Ramos (cell line): Measurements from ENCODE around the gene PCBD1.

Experiments
- in situ Hi-C: fragments of 300-500 bp; cut with MboI; formaldehyde crosslinking; loops from one replicate; pipeline ENCODE4 v1.14.3; 2022; ENCODE audit warnings: low sequenced_read_pairs; ENCODE audit not compliant: unreplicated experiment

PCBD1 gene

GRCh38 chr10:70887804-70888800 lies at the start of gene PCBD1:
Gene PCBD1, minus strand, starts transcription at chr10:70888565. Its CDS starts 32 bp downstream, at chr10:70888533.
- in situ Hi-C loops: loop anchor here (10.0 kb wide), 1 partner anchor 443 kb away; the partner anchor contains the start of gene NODAL

GRCh38 chr10:70937661-70938060 lies 49.3 kb upstream of the PCBD1 start:
- in situ Hi-C loops: no loop called here

GRCh38 chr10:70936111-70936510 lies 47.7 kb upstream of the PCBD1 start:
- in situ Hi-C loops: no loop called here

GRCh38 chr10:70935631-70936030 lies 47.3 kb upstream of the PCBD1 start:
- in situ Hi-C loops: no loop called here

GRCh38 chr10:70935125-70935625 lies 46.8 kb upstream of the PCBD1 start:
- in situ Hi-C loops: no loop called here

GRCh38 chr10:70934701-70935100 lies 46.3 kb upstream of the PCBD1 start:
- in situ Hi-C loops: no loop called here

GRCh38 chr10:70932392-70933196 lies 44.2 kb upstream of the PCBD1 start:
- in situ Hi-C loops: no loop called here

- in situ Hi-C loops: no loop called here
These were observed 42.9 kb upstream of the PCBD1 start for GRCh38 chr10:70931168-70931815.

GRCh38 chr10:70930263-70931000 lies 42.1 kb upstream of the PCBD1 start:
- in situ Hi-C loops: no loop called here

- in situ Hi-C loops: loop anchor here (10.0 kb wide), 1 partner anchor 287 kb away; the partner anchor contains the start of gene UNC5B
These were observed 39.8 kb upstream of the PCBD1 start for GRCh38 chr10:70928140-70928539.

GRCh38 chr10:70927189-70927943 lies 39.0 kb upstream of the PCBD1 start:
- in situ Hi-C loops: loop anchor here (10.0 kb wide), 1 partner anchor 287 kb away; the partner anchor contains the start of gene UNC5B

GRCh38 chr10:70926226-70927000 lies 38.0 kb upstream of the PCBD1 start:
- in situ Hi-C loops: loop anchor here (10.0 kb wide), 1 partner anchor 288 kb away; the partner anchor contains the start of gene UNC5B

- in situ Hi-C loops: loop anchor here (10.0 kb wide), 1 partner anchor 289 kb away; the partner anchor contains the start of gene UNC5B
These were observed 37.2 kb upstream of the PCBD1 start for GRCh38 chr10:70925377-70926225.

- in situ Hi-C loops: loop anchor here (10.0 kb wide), 1 partner anchor 291 kb away; the partner anchor contains the start of gene UNC5B
These were observed 35.3 kb upstream of the PCBD1 start for GRCh38 chr10:70923696-70924095.

- in situ Hi-C loops: loop anchor here (10.0 kb wide), 1 partner anchor 294 kb away; the partner anchor contains the start of gene UNC5B
These were observed 32.9 kb upstream of the PCBD1 start for GRCh38 chr10:70921285-70921684.

- in situ Hi-C loops: loop anchor here (10.0 kb wide), 1 partner anchor 294 kb away; the partner anchor contains the start of gene UNC5B
These were observed 32.2 kb upstream of the PCBD1 start for GRCh38 chr10:70920519-70920918.
